CMK (cell line): Measurements from ENCODE around the gene ARFIP1.

ENCODE experiments used
- DNase-seq: peaks from one replicate; pipeline ENCODE4 v3.0.0-alpha.2; 2010; ENCODE audit warnings: low read depth

Gene ARFIP1

GRCh38 chr4:152938237-152938947 is 158.6 kb downstream of the ARFIP1 start:
- no peak for DNase-seq

- DNase-seq = no peak
Observed at GRCh38 chr4:152939621-152940020, 159.9 kb downstream of the ARFIP1 start.

- DNase-seq = no peak
Observed at GRCh38 chr4:152940461-152940860, 160.7 kb downstream of the ARFIP1 start.

GRCh38 chr4:152941411-152941810 is 161.7 kb downstream of the ARFIP1 start:
- no peak for DNase-seq

GRCh38 chr4:152942346-152942745 is 162.6 kb downstream of the ARFIP1 start:
- DNase-seq = no peak

GRCh38 chr4:152943672-152944071 is 163.9 kb downstream of the ARFIP1 start:
- DNase-seq = no peak

- DNase-seq = no peak
Observed at GRCh38 chr4:152944666-152945320, 165.0 kb downstream of the ARFIP1 start.

- DNase-seq = no peak
Observed at GRCh38 chr4:152945639-152946038, 165.9 kb downstream of the ARFIP1 start.

GRCh38 chr4:152946446-152946845 is 166.7 kb downstream of the ARFIP1 start:
- DNase-seq = no peak

- no peak for DNase-seq
Observed at GRCh38 chr4:152947311-152947710, 167.6 kb downstream of the ARFIP1 start.

GRCh38 chr4:152949930-152950329 is 170.2 kb downstream of the ARFIP1 start:
- no peak for DNase-seq

GRCh38 chr4:152950402-152951274 is 170.9 kb downstream of the ARFIP1 start:
- DNase-seq = no peak

GRCh38 chr4:152951348-152951747 is 171.6 kb downstream of the ARFIP1 start:
- DNase-seq = no peak

GRCh38 chr4:152953514-152953913 is 173.8 kb downstream of the ARFIP1 start:
- DNase-seq = no peak

- no peak for DNase-seq
Observed at GRCh38 chr4:152954741-152955140, 175.0 kb downstream of the ARFIP1 start.

GRCh38 chr4:152956147-152956546 is 176.4 kb downstream of the ARFIP1 start:
- no peak for DNase-seq

- DNase-seq = no peak
Observed at GRCh38 chr4:152956650-152957436, 177.1 kb downstream of the ARFIP1 start.

GRCh38 chr4:152957437-152958171 is 177.8 kb downstream of the ARFIP1 start:
- DNase-seq = peak; percentile 67

- DNase-seq = no peak
Observed at GRCh38 chr4:152959080-152959479, 179.3 kb downstream of the ARFIP1 start.

GRCh38 chr4:152960082-152960481 is 180.3 kb downstream of the ARFIP1 start:
- DNase-seq = no peak
